ENCODE data around the gene SLC23A3.

Gene SLC23A3

DNA sequence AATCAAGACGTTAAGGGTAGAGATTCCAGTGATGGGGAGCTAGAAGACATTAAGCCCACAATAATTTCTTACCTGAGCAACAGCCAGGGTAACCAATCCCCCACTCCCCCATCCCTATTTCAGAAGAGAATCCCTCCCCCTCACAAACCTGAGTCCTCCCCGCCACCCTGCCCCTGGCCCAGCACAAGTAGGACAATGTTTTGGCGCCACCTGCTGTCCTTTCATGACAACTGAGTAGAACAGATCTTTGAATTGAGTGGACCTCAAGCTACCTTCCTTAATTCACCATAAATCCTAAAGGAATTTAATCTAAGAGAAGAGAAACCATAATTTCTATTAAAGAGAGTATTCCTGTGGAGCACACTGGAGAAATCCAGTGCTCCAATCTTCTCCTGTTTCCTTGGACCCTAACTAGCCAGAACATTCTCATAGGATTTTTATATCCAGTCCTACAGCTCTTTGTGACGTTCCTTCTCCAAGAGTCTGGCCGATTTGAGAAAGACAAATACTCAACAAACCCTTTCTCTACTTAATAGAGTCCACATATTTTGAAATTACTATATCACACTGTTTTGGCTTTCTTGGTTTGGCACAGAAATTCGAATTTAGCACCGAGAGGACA lies 50.3 kb downstream of the SLC23A3 start:
- ChIA-PET POLR2A (interaction anchor here (1.0 kb wide), 1 partner anchor 90 kb away, joined by 3 read pairs; no protein-coding TSS in a partner anchor), CTCF (interaction anchor here (0.7 to 4.1 kb wide), 16 partner anchors 8 to 111 kb away, joined by 3 to 37 read pairs (median 6); partner anchors contain the start of gene IHH)
- no peak for TF ChIP-seq ZNF384 (IDR thresholded peaks at IDR 0.05)
- no peak for TF ChIP-seq CTBP1 (IDR thresholded peaks at IDR 0.05; ENCODE audit: borderline replicate concordance)
- TF ChIP-seq SP1 (IDR thresholded peaks at IDR 0.05) = no peak
- TF ChIP-seq, protein P1, sequence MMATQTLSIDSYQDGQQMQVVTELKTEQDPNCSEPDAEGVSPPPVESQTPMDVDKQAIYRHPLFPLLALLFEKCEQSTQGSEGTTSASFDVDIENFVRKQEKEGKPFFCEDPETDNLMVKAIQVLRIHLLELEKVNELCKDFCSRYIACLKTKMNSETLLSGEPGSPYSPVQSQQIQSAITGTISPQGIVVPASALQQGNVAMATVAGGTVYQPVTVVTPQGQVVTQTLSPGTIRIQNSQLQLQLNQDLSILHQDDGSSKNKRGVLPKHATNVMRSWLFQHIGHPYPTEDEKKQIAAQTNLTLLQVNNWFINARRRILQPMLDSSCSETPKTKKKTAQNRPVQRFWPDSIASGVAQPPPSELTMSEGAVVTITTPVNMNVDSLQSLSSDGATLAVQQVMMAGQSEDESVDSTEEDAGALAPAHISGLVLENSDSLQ (IDR thresholded peaks at IDR 0.05) = no peak
- no peak for TF ChIP-seq LEF1 (IDR thresholded peaks at IDR 0.05; ENCODE audit: borderline replicate concordance)
- peak; percentile 66 for DNase-seq (ENCODE audit: extremely low spot score)

GRCh38 chr2:219118504-219118903 lies 51.3 kb downstream of the SLC23A3 start:
- ChIA-PET CTCF (interaction anchor here (0.6 to 4.1 kb wide), 4 partner anchors 45 to 89 kb away, joined by 3 to 37 read pairs (median 16); no protein-coding TSS in a partner anchor), POLR2A (no interaction called here)
- no peak for TF ChIP-seq HDGF (IDR thresholded peaks at IDR 0.05; ENCODE audit: borderline replicate concordance)
- no peak for TF ChIP-seq ELF4 (IDR thresholded peaks at IDR 0.05)
- no peak for DNase-seq (ENCODE audit: extremely low spot score)

- CTCF ChIA-PET = interaction anchor here (0.7 to 4.1 kb wide), 4 partner anchors 14 to 137 kb away, joined by 3 to 37 read pairs (median 13); no protein-coding TSS in a partner anchor
- TF ChIP-seq HDGF (IDR thresholded peaks at IDR 0.05; ENCODE audit: borderline replicate concordance) (no peak), FOXK2 (IDR thresholded peaks at IDR 0.05) (no peak), ZNF384 (IDR thresholded peaks at IDR 0.05) (no peak), BHLHE40 (IDR thresholded peaks at IDR 0.05; ENCODE audit: borderline replicate concordance) (no peak), TARDBP (IDR thresholded peaks at IDR 0.05) (no peak), SUZ12 (IDR thresholded peaks at IDR 0.05) (no peak), ELF4 (IDR thresholded peaks at IDR 0.05) (no peak), CTBP1 (IDR thresholded peaks at IDR 0.05; ENCODE audit: borderline replicate concordance) (no peak)
- TF ChIP-seq, protein P1 (IDR thresholded peaks at IDR 0.05) = no peak
- POLR2A ChIA-PET = no interaction called here
- DNase-seq (ENCODE audit: extremely low spot score) = no peak
These were observed 52.8 kb downstream of the SLC23A3 start for GRCh38 chr2:219116776-219117646.

DNA sequence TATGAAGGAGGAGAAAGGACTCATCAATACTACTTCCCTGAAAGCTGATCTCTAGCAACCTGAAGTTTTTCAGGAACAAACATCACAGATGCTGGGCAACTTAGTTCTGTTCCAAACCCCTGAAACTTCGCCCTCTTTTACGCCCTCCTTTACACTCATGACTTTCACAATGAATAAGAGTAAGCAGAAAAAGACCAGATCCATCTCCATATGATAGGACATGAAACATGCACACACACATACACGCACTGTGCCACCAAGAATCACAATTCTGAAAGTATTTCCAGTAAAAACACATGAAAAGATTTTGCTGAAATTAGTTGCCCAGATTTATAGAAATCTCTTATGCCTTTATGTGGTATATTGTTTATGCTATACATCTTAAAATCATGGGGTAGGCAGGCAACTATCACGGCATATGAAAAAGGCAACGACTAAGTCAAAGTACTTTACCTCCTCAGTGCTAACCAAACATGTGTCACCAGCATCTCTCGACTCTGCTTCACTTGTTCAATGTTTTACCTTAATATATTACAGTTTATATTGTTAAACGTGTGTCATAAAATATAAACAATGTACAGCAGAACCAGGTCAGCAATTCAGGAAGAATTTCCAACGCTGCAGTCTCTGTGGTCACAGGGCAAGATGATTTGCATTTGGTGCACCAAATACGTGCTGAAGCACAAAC lies 57.0 kb downstream of the SLC23A3 start:
- POLR2A ChIA-PET = no interaction called here
- TF ChIP-seq ARNT (IDR thresholded peaks at IDR 0.05) = no peak
- no peak for TF ChIP-seq LEF1 (IDR thresholded peaks at IDR 0.05; ENCODE audit: borderline replicate concordance)
- TF ChIP-seq NFRKB (IDR thresholded peaks at IDR 0.05) = no peak
- TF ChIP-seq FOXA1 (IDR thresholded peaks at IDR 0.05) = no peak
- TF ChIP-seq ZNF384 (IDR thresholded peaks at IDR 0.05) = no peak
- TF ChIP-seq, protein P1 (IDR thresholded peaks at IDR 0.05) = no peak
- TF ChIP-seq FOXK2 (IDR thresholded peaks at IDR 0.05) = no peak
- TF ChIP-seq BHLHE40 (IDR thresholded peaks at IDR 0.05; ENCODE audit: borderline replicate concordance) = no peak
- no peak for TF ChIP-seq TARDBP (IDR thresholded peaks at IDR 0.05)
- TF ChIP-seq SP1 (IDR thresholded peaks at IDR 0.05) = no peak
- TF ChIP-seq HDGF (IDR thresholded peaks at IDR 0.05; ENCODE audit: borderline replicate concordance) = no peak
- TF ChIP-seq FOXM1 (IDR thresholded peaks at IDR 0.05; ENCODE audit: borderline replicate concordance) = no peak

GRCh38 chr2:219112062-219112406 lies 57.8 kb downstream of the SLC23A3 start:
- no peak for DNase-seq (ENCODE audit: extremely low spot score)
- TF ChIP-seq BHLHE40 (IDR thresholded peaks at IDR 0.05; ENCODE audit: borderline replicate concordance) (no peak), L3MBTL2 (conservative IDR thresholded peaks at IDR 0.05) (no peak), HDGF (IDR thresholded peaks at IDR 0.05; ENCODE audit: borderline replicate concordance) (no peak), FOXK2 (IDR thresholded peaks at IDR 0.05) (no peak), SUZ12 (IDR thresholded peaks at IDR 0.05) (no peak), ZNF384 (IDR thresholded peaks at IDR 0.05) (no peak), LEF1 (IDR thresholded peaks at IDR 0.05; ENCODE audit: borderline replicate concordance) (no peak), FOXM1 (IDR thresholded peaks at IDR 0.05; ENCODE audit: borderline replicate concordance) (no peak), FOXA1 (IDR thresholded peaks at IDR 0.05) (no peak), NFRKB (IDR thresholded peaks at IDR 0.05) (no peak), SP1 (IDR thresholded peaks at IDR 0.05) (no peak), TARDBP (IDR thresholded peaks at IDR 0.05) (no peak)
- TF ChIP-seq, protein P1 (IDR thresholded peaks at IDR 0.05) = no peak
- CTCF ChIA-PET = interaction anchor here (0.7 to 1.0 kb wide), 2 partner anchors 43 to 54 kb away, joined by 3 read pairs; no protein-coding TSS in a partner anchor
- POLR2A ChIA-PET = no interaction called here

More for the DNA sequence above, 57.0 kb downstream of the SLC23A3 start:
- CTCF ChIA-PET = interaction anchor here (1.0 to 1.4 kb wide), 2 partner anchors 9 to 55 kb away, joined by 3 read pairs; no protein-coding TSS in a partner anchor
- DNase-seq (ENCODE audit: extremely low spot score) = no peak

Measured in HEK293T (cell line).